ENCODE measurements around the gene CCNL1. TPM values are rescaled to one million over a fixed set of nuclear protein-coding genes. Genes with fewer than 3 reads are reported as not detected.
A peak's percentile ranks its signal among the peaks of the same experiment; 100 is the strongest.

The CCNL1 gene
- total and polyA plus RNA-seq, 5 experiments from 2014 or later = 52.9 to 388 (median 57.0) TPM

DNA sequence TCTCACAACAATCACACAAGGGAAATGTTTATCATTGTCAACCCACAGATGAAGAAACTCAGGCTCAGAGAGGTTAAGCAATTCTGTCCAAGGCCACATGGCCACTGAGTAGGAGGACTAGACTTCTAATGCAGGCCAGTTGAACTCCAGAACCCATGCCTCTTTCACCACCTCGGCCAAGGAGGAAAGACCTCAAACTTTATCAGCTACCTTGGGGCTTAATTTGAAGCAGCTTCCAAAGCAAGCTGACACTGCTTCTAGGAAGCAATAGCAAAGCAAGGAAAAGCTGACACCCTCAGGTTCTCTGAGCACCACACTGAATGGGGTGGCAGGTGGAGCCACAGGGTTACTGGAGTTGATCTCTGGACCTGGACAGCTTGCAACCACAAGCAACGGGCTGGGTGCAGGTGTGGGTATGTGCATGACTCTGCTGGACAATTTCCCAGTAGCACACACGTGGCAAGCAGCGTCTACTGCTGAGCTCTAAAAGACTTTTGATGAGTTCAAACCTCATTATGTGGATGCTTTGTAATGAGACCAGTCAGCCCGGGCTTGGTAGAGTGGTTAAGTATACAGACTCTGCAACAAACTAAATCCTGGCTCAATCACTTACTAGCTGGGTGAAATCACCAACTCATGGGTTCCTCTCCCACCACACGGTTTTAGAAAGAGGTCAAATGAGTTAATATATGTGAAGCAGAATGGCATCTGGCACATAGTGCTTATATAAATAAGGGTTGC is 23.1 kb downstream of the CCNL1 start:
- Mint-ChIP-seq H3K36me3 (peaks cover 0 to 13% (median 0%) of the 10 kb centered on the region in 3 donors), H3K4me3 (no peak overlapping the region), H3K27ac (peak overlapping the region in 9 of 10 donors; percentile 13 to 86 (median 76)), H3K27me3 (no peaks in the 10 kb centered on the region), H3K4me1 (peaks cover 6 to 35% (median 25%) of the 10 kb centered on the region in 4 donors), H3K9me3 (no peaks in the 10 kb centered on the region)
- POLR2A ChIA-PET = interaction anchor here (0.5 to 2.6 kb wide), 8 partner anchors 23 to 653 kb away, joined by 3 to 15 read pairs (median 4); partner anchors contain the start of genes CCNL1 and SSR3
- no peak for DNase-seq
- peak in 1 of 2 donors; percentile 39 for ATAC-seq

DNA sequence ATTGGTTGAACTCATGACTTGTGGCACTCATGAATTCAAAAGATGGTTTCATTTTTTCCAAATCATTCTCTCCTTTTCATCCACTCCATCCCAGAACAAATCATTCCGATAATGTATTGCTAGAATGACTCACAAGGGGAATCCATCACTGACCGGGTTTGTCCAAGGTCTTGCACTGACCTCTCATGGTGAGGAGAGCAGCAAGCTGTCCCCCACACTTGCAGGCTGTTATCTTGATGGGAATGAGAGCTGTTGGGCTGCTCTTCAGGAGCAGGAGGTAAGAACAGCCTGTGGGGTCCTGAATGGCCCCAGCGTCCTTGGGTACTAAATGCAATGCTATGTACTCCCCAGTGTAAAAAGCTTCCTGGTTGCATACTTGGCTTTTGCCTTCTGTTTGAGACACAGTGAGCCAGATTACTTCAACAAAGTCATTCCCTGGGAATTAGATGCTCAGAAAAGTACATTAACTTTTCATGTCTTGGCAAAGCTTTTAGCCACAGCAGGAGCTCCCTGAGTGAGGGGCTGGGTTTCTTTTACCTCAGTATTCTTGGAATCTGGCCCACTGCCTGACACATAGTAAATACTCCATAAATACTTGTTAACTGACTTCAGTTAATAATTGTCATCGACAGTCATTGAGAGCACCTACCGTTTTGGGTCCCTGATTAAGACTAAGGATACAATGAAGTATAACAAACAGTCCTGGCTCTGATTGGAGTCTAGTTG is 24.1 kb downstream of the CCNL1 start:
- H3K9me3 Mint-ChIP-seq = no peaks in the 10 kb centered on the region
- DNase-seq (no peak), ATAC-seq (no peak)
- peaks cover 10 to 45% (median 35%) of the 10 kb centered on the region in 4 donors for H3K4me1 Mint-ChIP-seq
- H3K27me3 Mint-ChIP-seq = no peaks in the 10 kb centered on the region
- peak overlapping the region in 5 of 10 donors; percentile 47 to 85 (median 75) for H3K27ac Mint-ChIP-seq
- H3K4me3 Mint-ChIP-seq = no peak overlapping the region
- peaks cover 0 to 9% (median 0%) of the 10 kb centered on the region in 3 donors for H3K36me3 Mint-ChIP-seq
- POLR2A ChIA-PET = interaction anchor here (0.8 to 2.6 kb wide), 3 partner anchors 24 to 462 kb away, joined by 3 to 15 read pairs (median 3); partner anchors contain the start of gene CCNL1

GRCh38 chr3:157134620-157135191 is 25.2 kb downstream of the CCNL1 start:
- POLR2A ChIA-PET = no interaction called here
- no peak overlapping the region for H3K4me3 Mint-ChIP-seq
- no peaks in the 10 kb centered on the region for H3K9me3 Mint-ChIP-seq
- ATAC-seq = no peak
- H3K4me1 Mint-ChIP-seq = peaks cover 19 to 54% (median 45%) of the 10 kb centered on the region in 4 donors
- peak overlapping the region in 5 of 10 donors; percentile 26 to 97 (median 56) for H3K27ac Mint-ChIP-seq
- DNase-seq = no peak
- H3K27me3 Mint-ChIP-seq = no peaks in the 10 kb centered on the region
- peaks cover 0 to 6% (median 0%) of the 10 kb centered on the region in 3 donors for H3K36me3 Mint-ChIP-seq

DNA sequence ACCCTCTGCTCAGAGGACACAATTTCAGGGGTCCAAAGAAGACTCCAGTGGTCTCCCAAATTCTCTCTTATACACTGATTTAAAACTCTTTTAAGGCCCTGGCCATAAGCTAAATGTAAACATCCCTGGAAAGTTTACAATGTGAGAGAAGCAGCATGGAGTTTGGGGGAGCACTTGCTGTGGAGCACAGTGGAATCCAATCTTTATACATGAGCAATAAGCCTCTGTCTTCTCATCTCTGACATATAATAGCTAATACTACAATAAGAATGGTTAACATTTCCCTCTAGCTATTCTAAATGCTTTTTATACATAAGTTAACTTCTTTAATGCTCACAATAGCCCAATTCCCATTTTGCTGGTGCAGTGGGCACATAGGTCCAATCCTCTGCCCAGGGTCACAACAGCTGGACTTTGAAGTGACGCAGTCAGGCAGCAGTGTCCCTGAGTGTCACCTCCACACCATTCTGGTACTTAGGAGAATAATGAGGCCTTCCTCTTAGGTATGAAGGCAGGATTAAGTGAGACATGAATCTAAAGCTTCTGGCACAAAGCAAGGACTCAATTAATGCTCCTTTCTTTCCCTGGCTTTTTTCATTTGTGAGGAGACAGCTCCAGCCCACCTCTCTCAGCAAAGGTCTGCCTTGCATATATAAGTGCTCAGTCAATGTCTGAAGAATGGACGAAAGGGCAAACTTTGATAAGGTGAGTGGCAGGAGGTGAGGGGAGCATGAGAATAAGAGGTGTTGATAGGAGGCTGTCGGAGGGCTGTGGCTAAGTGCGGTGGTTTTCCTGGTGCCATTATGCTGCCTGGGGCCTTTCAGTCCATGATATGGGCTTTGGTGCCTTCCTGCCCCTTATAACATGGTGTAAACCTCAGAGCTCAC is 26.3 kb downstream of the CCNL1 start:
- H3K27ac Mint-ChIP-seq = peak overlapping the region; percentile 26 to 98 (median 92)
- no peak for DNase-seq
- peaks cover 30 to 65% (median 56%) of the 10 kb centered on the region in 4 donors for H3K4me1 Mint-ChIP-seq
- POLR2A ChIA-PET = interaction anchor here (0.8 to 0.9 kb wide), 2 partner anchors 27 to 45 kb away, joined by 4 read pairs; partner anchors contain the start of gene CCNL1
- no peak overlapping the region for H3K4me3 Mint-ChIP-seq
- H3K36me3 Mint-ChIP-seq = no peaks in the 10 kb centered on the region
- ATAC-seq = no peak
- no peaks in the 10 kb centered on the region for H3K27me3 Mint-ChIP-seq
- no peaks in the 10 kb centered on the region for H3K9me3 Mint-ChIP-seq

- Mint-ChIP-seq H3K36me3 (no peaks in the 10 kb centered on the region), H3K4me3 (peak overlapping the region in 1 of 10 donors; percentile 50), H3K27ac (peak overlapping the region; percentile 58 to 98 (median 96)), H3K9me3 (no peaks in the 10 kb centered on the region), H3K27me3 (no peaks in the 10 kb centered on the region), H3K4me1 (peaks cover 36 to 69% (median 63%) of the 10 kb centered on the region in 4 donors)
- DNase-seq (no peak), ATAC-seq (no peak)
- POLR2A ChIA-PET = interaction anchor here (7.9 kb wide), 1 partner anchor 43 kb away, joined by 67 read pairs; no protein-coding TSS in a partner anchor
Observed at GRCh38 chr3:157132936-157133335, 27.0 kb downstream of the CCNL1 start.

GRCh38 chr3:157132341-157132740 is 27.6 kb downstream of the CCNL1 start:
- Mint-ChIP-seq H3K36me3 (no peaks in the 10 kb centered on the region), H3K27me3 (no peaks in the 10 kb centered on the region), H3K4me3 (peak overlapping the region in 2 of 10 donors; percentile 63 to 67), H3K9me3 (no peaks in the 10 kb centered on the region), H3K4me1 (peaks cover 37 to 72% (median 67%) of the 10 kb centered on the region in 4 donors), H3K27ac (peak overlapping the region; percentile 91 to 98 (median 97))
- ATAC-seq = no peak
- POLR2A ChIA-PET = interaction anchor here (0.5 to 7.9 kb wide), 3 partner anchors 28 to 43 kb away, joined by 3 to 67 read pairs (median 30); partner anchors contain the start of gene CCNL1
- DNase-seq = no peak

DNA sequence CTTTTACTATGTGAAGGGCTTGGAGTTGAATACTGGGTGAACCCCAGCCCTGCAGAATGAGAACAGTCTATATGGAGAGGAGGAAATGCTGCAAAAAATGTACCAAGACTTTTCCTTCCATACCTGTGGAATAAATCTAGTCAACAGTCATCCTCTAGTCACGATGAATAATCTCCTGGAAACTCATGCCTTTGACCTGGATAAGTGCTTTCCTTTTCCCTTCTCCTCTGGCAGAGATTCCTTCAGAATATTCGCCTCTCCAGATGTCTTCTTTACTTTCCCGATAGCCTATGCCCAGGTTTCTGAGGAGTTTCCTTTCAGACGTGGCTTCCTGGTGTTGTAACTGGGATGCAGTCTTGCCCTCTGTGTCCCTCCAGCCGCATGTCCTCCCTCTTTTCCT is 28.1 kb downstream of the CCNL1 start:
- DNase-seq (no peak), ATAC-seq (no peak)
- H3K27ac Mint-ChIP-seq = peak overlapping the region; percentile 91 to 98 (median 97)
- POLR2A ChIA-PET = interaction anchor here (1.3 to 7.9 kb wide), 8 partner anchors 15 to 577 kb away, joined by 3 to 67 read pairs (median 12); partner anchors contain the start of genes CCNL1, SSR3 and TIPARP
- H3K4me3 Mint-ChIP-seq = peak overlapping the region in 7 of 10 donors; percentile 15 to 67 (median 54)
- peaks cover 36 to 70% (median 63%) of the 10 kb centered on the region in 4 donors for H3K4me1 Mint-ChIP-seq
- H3K9me3 Mint-ChIP-seq = no peaks in the 10 kb centered on the region
- no peaks in the 10 kb centered on the region for H3K27me3 Mint-ChIP-seq
- no peaks in the 10 kb centered on the region for H3K36me3 Mint-ChIP-seq

DNA sequence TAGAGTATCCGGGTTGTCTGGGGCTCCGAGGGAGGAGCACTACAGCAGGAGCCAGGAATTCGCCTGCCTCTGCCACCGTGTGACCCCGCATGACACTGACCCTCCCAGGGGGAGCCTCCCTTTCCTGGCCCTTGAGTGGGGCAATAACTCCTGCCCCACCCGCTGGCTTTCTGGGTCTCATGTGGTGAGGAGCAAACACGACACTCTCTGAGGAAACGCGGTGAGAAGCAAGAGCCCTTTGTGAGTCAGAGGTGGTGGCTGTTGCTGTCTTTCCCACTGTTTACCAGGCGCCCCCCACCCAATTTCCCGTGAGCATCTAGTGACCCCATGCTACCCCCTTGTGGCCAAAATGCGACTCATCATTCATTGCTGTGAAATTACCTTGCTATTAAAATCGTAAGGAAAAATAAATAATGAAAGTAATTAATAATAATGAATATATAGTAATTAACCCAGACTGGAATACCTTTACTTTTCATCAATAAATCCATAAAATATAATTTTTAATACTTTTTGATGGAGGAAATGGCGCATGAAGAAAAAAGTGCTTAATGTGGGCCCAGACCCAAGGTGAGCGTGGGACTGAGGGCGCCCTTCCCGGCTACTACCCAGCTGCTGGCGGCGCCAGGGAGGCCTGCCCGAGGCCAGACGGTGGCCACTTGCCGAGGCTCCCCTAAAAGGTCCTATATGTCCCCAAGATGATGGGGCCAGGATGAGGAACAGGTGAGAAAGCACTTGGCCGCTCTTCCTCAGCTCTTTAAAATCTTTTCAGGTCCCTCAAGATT is 29.3 kb downstream of the CCNL1 start:
- Mint-ChIP-seq H3K27me3 (no peaks in the 10 kb centered on the region), H3K9me3 (no peaks in the 10 kb centered on the region), H3K4me1 (peaks cover 39 to 70% (median 66%) of the 10 kb centered on the region in 4 donors), H3K27ac (peak overlapping the region; percentile 93 to 98 (median 98)), H3K4me3 (peak overlapping the region; percentile 57 to 84 (median 72)), H3K36me3 (no peaks in the 10 kb centered on the region)
- peak; percentile 54 to 92 (median 78) for DNase-seq
- peak; percentile 64 to 74 for ATAC-seq
- POLR2A ChIA-PET = interaction anchor here (1.3 to 7.9 kb wide), 9 partner anchors 16 to 606 kb away, joined by 3 to 67 read pairs (median 8); partner anchors contain the start of genes CCNL1, SSR3 and TIPARP

- DNase-seq = peak in 4 of 10 donors; percentile 14 to 46 (median 34)
- Mint-ChIP-seq H3K9me3 (no peaks in the 10 kb centered on the region), H3K36me3 (no peaks in the 10 kb centered on the region), H3K4me3 (peak overlapping the region; percentile 57 to 84 (median 72)), H3K27ac (peak overlapping the region; percentile 93 to 98 (median 98)), H3K4me1 (peaks cover 39 to 70% (median 66%) of the 10 kb centered on the region in 4 donors), H3K27me3 (no peaks in the 10 kb centered on the region)
- POLR2A ChIA-PET = interaction anchor here (1.4 to 7.9 kb wide), 8 partner anchors 30 to 605 kb away, joined by 3 to 67 read pairs (median 12); partner anchors contain the start of genes CCNL1 and TIPARP
- peak; percentile 19 to 24 for ATAC-seq
Observed at GRCh38 chr3:157129803-157130466, 30.0 kb downstream of the CCNL1 start.
